Ascending aorta (tissue), 2 donors: Measurements from ENCODE around the gene TMEM9. TPM values are rescaled to one million over a fixed set of nuclear protein-coding genes. Genes with fewer than 3 reads are reported as not detected.

Experiments
- DNase-seq, 2 donors: peaks; one replicate each; pipeline ENCODE4 v3.0.0-alpha.2; 2019; ENCODE audit warnings: low spot score in 2 of 2
- H3K27ac ChIP-seq, 2 donors: fragments of 200-600 bp; sonication (generic); one replicate each; pipeline ENCODE4 v1.5.1; 2016 to 2017; ENCODE audit warnings: mild to moderate bottlenecking in 1 of 2
- H3K27me3 ChIP-seq: fragments of 200-600 bp; sonication (generic); one replicate; pipeline ENCODE4 v1.5.1; 2017
- H3K36me3 ChIP-seq, 2 donors: fragments of 200-600 bp; sonication (generic); one replicate each; pipeline ENCODE4 v1.5.1; 2016
- H3K4me1 ChIP-seq, 2 donors: fragments of 200-600 bp; sonication (generic); one replicate each; pipeline ENCODE4 v1.5.1; 2016 to 2017; ENCODE audit warnings: mild to moderate bottlenecking in 1 of 2
- H3K4me3 ChIP-seq, 2 donors: fragments of 200-600 bp; sonication (generic); one replicate each; pipeline ENCODE4 v1.5.1; 2016 to 2017; ENCODE audit warnings: mild to moderate bottlenecking in 1 of 2
- H3K9me3 ChIP-seq, 2 donors: fragments of 200-600 bp; sonication (generic); one replicate each; pipeline ENCODE4 v1.5.1; 2016
- intact Hi-C: fragments of 100-400 bp; cut with DNase I; formaldehyde crosslinking; loops from one replicate; pipeline ENCODE4 v1.15.1; 2023
- total RNA-seq: library from RNA; depleted of rRNA; stranded (reverse); fragments of >200 nt; gene quantifications from one replicate; pipeline ENCODE4 v1.1.0, GENCODE V29; 2016
- TF ChIP-seq, protein P1 (sequence below), 3 experiments: fragments of 200-600 bp in 2 of 3; fragments of 450-650 bp in 1 of 3; sonication (generic) in 2 of 3; IDR thresholded peaks; one replicate each; pipeline ENCODE4 v1.5.1; 2016 to 2019; ENCODE audit warnings: antibody characterized with exemption in 3 of 3, mild to moderate bottlenecking in 1 of 3, moderate library complexity in 1 of 3

TMEM9 gene
- total RNA-seq, 1 donor from 2014 or later, result 45.8 TPM

- Histone ChIP-seq H3K27ac (no peak overlapping the region), H3K9me3 (no peaks in the 10 kb centered on the region), H3K4me1 (no peaks in the 10 kb centered on the region), H3K36me3 (no peaks in the 10 kb centered on the region), H3K27me3 (no peaks in the 10 kb centered on the region), H3K4me3 (no peak overlapping the region)
- intact Hi-C loops, result no loop called here
- no peak for DNase-seq
- TF ChIP-seq, protein P1, sequence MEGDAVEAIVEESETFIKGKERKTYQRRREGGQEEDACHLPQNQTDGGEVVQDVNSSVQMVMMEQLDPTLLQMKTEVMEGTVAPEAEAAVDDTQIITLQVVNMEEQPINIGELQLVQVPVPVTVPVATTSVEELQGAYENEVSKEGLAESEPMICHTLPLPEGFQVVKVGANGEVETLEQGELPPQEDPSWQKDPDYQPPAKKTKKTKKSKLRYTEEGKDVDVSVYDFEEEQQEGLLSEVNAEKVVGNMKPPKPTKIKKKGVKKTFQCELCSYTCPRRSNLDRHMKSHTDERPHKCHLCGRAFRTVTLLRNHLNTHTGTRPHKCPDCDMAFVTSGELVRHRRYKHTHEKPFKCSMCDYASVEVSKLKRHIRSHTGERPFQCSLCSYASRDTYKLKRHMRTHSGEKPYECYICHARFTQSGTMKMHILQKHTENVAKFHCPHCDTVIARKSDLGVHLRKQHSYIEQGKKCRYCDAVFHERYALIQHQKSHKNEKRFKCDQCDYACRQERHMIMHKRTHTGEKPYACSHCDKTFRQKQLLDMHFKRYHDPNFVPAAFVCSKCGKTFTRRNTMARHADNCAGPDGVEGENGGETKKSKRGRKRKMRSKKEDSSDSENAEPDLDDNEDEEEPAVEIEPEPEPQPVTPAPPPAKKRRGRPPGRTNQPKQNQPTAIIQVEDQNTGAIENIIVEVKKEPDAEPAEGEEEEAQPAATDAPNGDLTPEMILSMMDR (IDR thresholded peaks at IDR 0.05), result no peak
Observed at GRCh38 chr1:201089596-201089995, 64.7 kb downstream of the TMEM9 start.

- intact Hi-C loops, result no loop called here
Observed at GRCh38 chr1:201088901-201089525, 65.3 kb downstream of the TMEM9 start.

DNA sequence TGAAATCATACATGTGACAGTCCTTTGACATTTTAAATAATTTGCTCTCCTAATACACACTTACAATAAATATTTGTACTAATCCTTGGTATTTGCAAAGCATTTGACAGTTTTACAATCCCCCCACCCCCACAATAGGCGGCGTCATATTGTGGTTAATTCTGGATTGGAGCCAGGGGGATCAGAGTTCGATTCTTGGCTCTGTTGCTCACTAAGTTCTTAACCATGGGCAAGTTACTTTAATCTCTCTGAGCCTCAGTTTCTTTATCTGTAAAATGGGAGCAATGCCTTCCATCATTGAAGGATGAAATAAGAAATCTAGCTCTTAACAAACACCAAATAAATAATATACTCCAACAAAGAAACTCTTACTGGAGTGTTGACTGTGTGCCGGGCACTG lies 65.9 kb downstream of the TMEM9 start:
- Histone ChIP-seq H3K27me3 (no peaks in the 10 kb centered on the region), H3K4me1 (no peaks in the 10 kb centered on the region), H3K27ac (no peak overlapping the region), H3K36me3 (no peaks in the 10 kb centered on the region), H3K4me3 (no peak overlapping the region), H3K9me3 (no peaks in the 10 kb centered on the region)
- no peak for DNase-seq
- intact Hi-C loops, result no loop called here
- TF ChIP-seq, protein P1 (IDR thresholded peaks at IDR 0.05), result no peak

More at GRCh38 chr1:201088901-201089525, 65.3 kb downstream of the TMEM9 start:
- Histone ChIP-seq H3K27ac (no peak overlapping the region), H3K9me3 (no peaks in the 10 kb centered on the region), H3K4me1 (no peaks in the 10 kb centered on the region), H3K27me3 (no peaks in the 10 kb centered on the region), H3K36me3 (no peaks in the 10 kb centered on the region), H3K4me3 (no peak overlapping the region)
- DNase-seq, result no peak
- TF ChIP-seq, protein P1 (IDR thresholded peaks at IDR 0.05), result no peak

DNA sequence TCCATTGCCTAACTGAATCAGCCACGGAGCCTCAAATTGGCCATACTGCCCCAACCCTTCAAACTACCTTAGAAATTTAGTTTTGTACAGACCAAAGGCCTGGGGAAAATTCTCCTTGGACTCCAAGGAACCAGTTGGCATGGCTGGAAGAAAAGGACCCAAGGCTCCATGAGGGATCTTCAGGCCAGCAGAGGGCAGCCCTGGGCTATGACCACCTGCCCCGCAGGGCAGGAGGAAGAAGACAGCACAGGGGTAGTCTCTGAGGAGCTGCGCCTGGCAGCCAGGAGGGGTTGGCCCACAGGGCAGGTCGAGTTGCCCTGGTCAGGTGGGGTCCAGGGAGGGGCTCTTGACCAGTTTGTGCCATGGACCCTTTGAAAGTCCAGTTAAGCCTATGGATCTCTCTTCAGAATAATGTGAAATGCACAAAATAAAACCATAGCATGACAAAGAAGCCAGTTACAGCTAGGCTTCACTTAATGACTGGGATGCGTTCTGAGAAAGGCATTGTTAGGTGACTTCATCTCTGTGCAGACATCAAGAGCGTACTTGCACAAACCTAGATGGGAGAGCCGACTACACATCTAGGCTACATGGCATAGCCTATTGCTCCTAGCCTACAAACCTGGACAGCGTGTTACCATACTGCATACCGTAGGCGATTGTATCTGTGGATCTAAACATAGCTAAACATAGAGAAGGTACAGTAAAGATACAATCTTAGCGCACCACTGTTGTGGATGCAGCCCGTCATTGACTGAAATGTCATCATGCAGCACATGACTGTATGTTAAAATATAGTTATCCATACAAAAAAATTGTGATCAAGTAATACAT lies 68.2 kb downstream of the TMEM9 start:
- no peak for DNase-seq
- no peaks in the 10 kb centered on the region for H3K4me1 ChIP-seq
- intact Hi-C loops, result no loop called here

More for the DNA sequence above, 68.2 kb downstream of the TMEM9 start:
- Histone ChIP-seq H3K9me3 (no peaks in the 10 kb centered on the region), H3K27ac (no peak overlapping the region), H3K27me3 (no peaks in the 10 kb centered on the region), H3K4me3 (no peak overlapping the region), H3K36me3 (no peaks in the 10 kb centered on the region)
- TF ChIP-seq, protein P1 (IDR thresholded peaks at IDR 0.05), result peak in 2 of 3 experiments; percentile 22 to 39

Other genes with a start within 250 kb of the TMEM9 start
- gene KIF21B, start 130.8 kb downstream of the TMEM9 start, total RNA-seq, result 10.2 TPM
- not detected for gene CACNA1S, start 42.0 kb downstream of the TMEM9 start, total RNA-seq
- gene ASCL5, start 27.3 kb downstream of the TMEM9 start, total RNA-seq, result not detected
- gene IGFN1, start 36.4 kb upstream of the TMEM9 start, total RNA-seq, result not detected
- gene PKP1, start 129.0 kb upstream of the TMEM9 start, total RNA-seq, result not detected
- not detected for gene TNNT2, start 223.2 kb upstream of the TMEM9 start, total RNA-seq
- gene LAD1, start 244.8 kb upstream of the TMEM9 start, total RNA-seq, result 0.43 TPM